B cell (primary cell): Measurements from ENCODE around the gene UHRF2. TPM values are rescaled to one million over a fixed set of nuclear protein-coding genes. Genes with fewer than 3 reads are reported as not detected.

ENCODE experiments used
- ATAC-seq: fragments of 200-7000 bp; cut with Tn5 transposase; one replicate; pipeline ENCODE4 v1.10.0; 2021; ENCODE audit warnings: low read depth, mild to moderate bottlenecking, moderate number of reproducible peaks, moderate library complexity
- CTCF ChIA-PET: fragments of 350-600 bp; sonication (Branson Sonifier 250); formaldehyde crosslinking; loops from one replicate; lab custom pipeline; 2021; ENCODE audit warnings: antibody characterized with exemption, inconsistent platforms; lab: Charles Lee
- POLR2A ChIA-PET: fragments of 350-600 bp; sonication (Branson Sonifier 250); formaldehyde crosslinking; loops from one replicate; lab custom pipeline; 2021; ENCODE audit warnings: antibody characterized with exemption; lab: Charles Lee
- DNase-seq: peaks from one replicate; pipeline ENCODE4 v3.0.0; 2013
- H2AFZ ChIP-seq: 2 replicates; pipeline ENCODE4 v1.6.1; 2012; ENCODE audit warnings: mild to moderate bottlenecking, low read depth, low read length; ENCODE audit not compliant: insufficient read depth, poor library complexity, severe bottlenecking
- H3K27ac ChIP-seq, 2 donors: 1 replicate in 1 of 2; 2 replicates in 1 of 2; pipeline ENCODE4 v1.5.1; 2012 to 2013; ENCODE audit warnings: low read length in 2 of 2, mild to moderate bottlenecking in 2 of 2, moderate library complexity in 1 of 2
- H3K27me3 ChIP-seq, 4 experiments: fragments of 200-600 bp in 1 of 4; sonication (generic) in 1 of 4; replicated peaks in 1 of 4; 1 replicate in 2 of 4; 2 replicates in 2 of 4; pipeline versions ENCODE4 v1.6.1 to v1.7.0; 2013 to 2016; ENCODE audit warnings: low read length in 3 of 4, mild to moderate bottlenecking in 2 of 4, mixed read lengths in 1 of 4, moderate library complexity in 1 of 4; ENCODE audit not compliant: insufficient read depth in 4 of 4, control insufficient read depth in 3 of 4; ENCODE audit errors: control extremely low read depth in 1 of 4
- H3K36me3 ChIP-seq, 2 experiments: replicated peaks in 1 of 2; 1 replicate in 1 of 2; 2 replicates in 1 of 2; pipeline versions ENCODE4 v1.6.1 to v1.7.1; 2013; ENCODE audit warnings: low read length in 1 of 2; ENCODE audit not compliant: insufficient read depth in 2 of 2, control insufficient read depth in 1 of 2; ENCODE audit errors: control extremely low read depth in 1 of 2, extremely low read depth in 1 of 2
- H3K4me1 ChIP-seq, 2 donors: fragments of 200-600 bp in 1 of 2; sonication (generic) in 1 of 2; 1 replicate in 1 of 2; 2 replicates in 1 of 2; pipeline versions ENCODE4 v1.5.1 to v1.6.1; 2013 to 2017; ENCODE audit warnings: low read length in 2 of 2; ENCODE audit not compliant: control insufficient read depth in 2 of 2, insufficient read depth in 2 of 2
- H3K4me2 ChIP-seq: replicated peaks from 2 replicates; pipeline ENCODE3; 2012; ENCODE audit warnings: mild to moderate bottlenecking, low read depth, low read length; ENCODE audit not compliant: poor library complexity, severe bottlenecking
- H3K4me3 ChIP-seq, 5 experiments: fragments of 200-600 bp in 1 of 5; sonication (generic) in 1 of 5; 1 replicate in 3 of 5; 2 replicates in 2 of 5; pipeline versions ENCODE4 v1.5.1 to v1.7.0; 2011 to 2016; ENCODE audit warnings: low read length in 4 of 5, mild to moderate bottlenecking in 4 of 5, low read depth in 2 of 5, control low read depth in 1 of 5, moderate library complexity in 1 of 5; ENCODE audit not compliant: insufficient read depth in 1 of 5; ENCODE audit errors: control extremely low read depth in 1 of 5, extremely low read depth in 1 of 5
- H3K79me2 ChIP-seq: fragments of 200-600 bp; sonication (generic); one replicate; pipeline ENCODE4 v1.6.0; 2016; ENCODE audit warnings: low read length; ENCODE audit not compliant: control insufficient read depth, insufficient read depth
- H3K9ac ChIP-seq: fragments of 200-600 bp; sonication (generic); 2 replicates; pipeline ENCODE4 v1.6.1; 2017; ENCODE audit warnings: mild to moderate bottlenecking, low read length, moderate library complexity
- H3K9me3 ChIP-seq, 3 donors: one replicate each; pipeline versions ENCODE4 v1.6.1 to v1.7.1; 2013; ENCODE audit warnings: low read length in 2 of 3; ENCODE audit not compliant: control insufficient read depth in 2 of 3, insufficient read depth in 1 of 3; ENCODE audit errors: control extremely low read depth in 1 of 3
- H4K20me1 ChIP-seq: 2 replicates; pipeline ENCODE4 v1.6.0; 2012; ENCODE audit warnings: mild to moderate bottlenecking, low read length; ENCODE audit not compliant: insufficient read depth, control insufficient read depth, poor library complexity, severe bottlenecking
- H3K27ac Mint-ChIP-seq: one replicate; pipeline ENCODE4 v1.8.0; 2021; ENCODE audit warnings: mixed read lengths
- H3K27me3 Mint-ChIP-seq: one replicate; pipeline ENCODE4 v1.8.0; 2021; ENCODE audit warnings: mixed read lengths
- H3K4me1 Mint-ChIP-seq: one replicate; pipeline ENCODE4 v1.8.0; 2021; ENCODE audit warnings: mixed read lengths
- H3K4me3 Mint-ChIP-seq: one replicate; pipeline ENCODE4 v1.8.0; 2021; ENCODE audit warnings: mixed read lengths
- H3K9me3 Mint-ChIP-seq: one replicate; pipeline ENCODE4 v1.8.0; 2022; ENCODE audit warnings: mixed read lengths; ENCODE audit not compliant: insufficient read depth
- EZH2 ChIP-seq: IDR thresholded peaks from 2 replicates; pipeline ENCODE4 v1.6.1; 2012; ENCODE audit warnings: borderline replicate concordance, low read depth, mild to moderate bottlenecking, moderate library complexity, low read length; ENCODE audit not compliant: insufficient read depth, poor library complexity, severe bottlenecking
- WGBS: methylation state at CpG from one replicate; pipeline ENCODE4 v1.1.5; 2013; ENCODE audit warnings: missing lambda C conversion rate; ENCODE audit not compliant: insufficient coverage; 5-methylcytosine and 5-hydroxymethylcytosine counted together
- intact Hi-C: fragments of 100-400 bp; cut with micrococcal nuclease; formaldehyde crosslinking; loops from one replicate; pipeline ENCODE4 v1.10.0; 2022
- polyA plus RNA-seq: library from polyadenylated mRNA; depleted of rRNA; stranded (reverse); fragments of >200 nt; gene quantifications from 2 replicates; pipeline ENCODE4 v1.2.3, GENCODE V29; 2012
- total RNA-seq, 2 donors: library from RNA; stranded (reverse); fragments of 120-200 nt in 1 of 2; gene quantifications; 1 replicate in 1 of 2; 2 replicates in 1 of 2; pipeline versions ENCODE4 v1.2.3 to v1.2.4, GENCODE V29; 2013 to 2022
- TF ChIP-seq, protein P1 (sequence below): fragments of 200-600 bp; IDR thresholded peaks from one replicate; pipeline ENCODE4 v1.8.0; 2022; ENCODE audit warnings: antibody characterized with exemption, mild to moderate bottlenecking

Gene UHRF2
- total and polyA plus RNA-seq, 2 donors (not counting 1 experiment from before 2014, with no cell fraction given), result 85.6 to 153 TPM

DNA sequence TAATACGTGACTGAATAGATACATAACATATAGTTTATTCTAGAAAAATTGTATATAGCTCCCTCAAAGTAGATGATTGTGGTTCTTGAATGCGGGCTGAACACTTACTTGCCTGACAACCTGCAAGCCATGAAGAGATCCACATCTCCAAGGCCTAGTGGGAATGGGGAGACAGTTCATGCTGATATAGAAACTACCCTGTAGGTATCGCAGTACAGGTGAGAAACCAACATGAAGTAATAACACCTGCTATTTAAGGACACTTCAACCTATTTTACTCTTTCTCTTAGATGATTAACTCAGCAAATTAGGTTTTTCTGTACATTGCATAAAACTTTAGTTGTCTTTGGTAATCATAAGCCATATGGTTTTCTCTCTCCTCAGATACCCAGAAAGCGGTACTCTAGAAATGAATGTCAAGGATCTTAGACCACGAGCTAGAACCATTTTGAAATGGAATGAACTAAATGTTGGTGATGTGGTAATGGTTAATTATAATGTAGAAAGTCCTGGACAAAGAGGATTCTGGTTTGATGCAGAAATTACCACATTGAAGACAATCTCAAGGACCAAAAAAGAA lies 47.3 kb downstream of the UHRF2 start:
- no peaks in the 10 kb centered on the region for H3K4me1 ChIP-seq
- H3K27me3 ChIP-seq, result no peaks in the 10 kb centered on the region
- no peak overlapping the region for H3K27ac ChIP-seq
- peaks cover 0 to 24% of the 10 kb centered on the region in 2 experiments for H3K36me3 ChIP-seq
- H3K9me3 ChIP-seq, result peaks cover 0 to 4% (median 0%) of the 10 kb centered on the region in 3 donors
- H3K27me3 Mint-ChIP-seq, result no peaks in the 10 kb centered on the region
- peaks cover 72% of the 10 kb centered on the region for H3K79me2 ChIP-seq
- H4K20me1 ChIP-seq, result peaks cover 66% of the 10 kb centered on the region
- CTCF ChIA-PET, result interaction anchor here (1.0 kb wide), 1 partner anchor 11 kb away, joined by 3 read pairs; no protein-coding TSS in a partner anchor
- 83% methylated on average over 1 of the region's 5 CpGs for WGBS
- H3K4me2 ChIP-seq, result no peak overlapping the region
- ATAC-seq (no peak), DNase-seq (no peak)
- no peak for TF ChIP-seq EZH2
- TF ChIP-seq, protein P1, sequence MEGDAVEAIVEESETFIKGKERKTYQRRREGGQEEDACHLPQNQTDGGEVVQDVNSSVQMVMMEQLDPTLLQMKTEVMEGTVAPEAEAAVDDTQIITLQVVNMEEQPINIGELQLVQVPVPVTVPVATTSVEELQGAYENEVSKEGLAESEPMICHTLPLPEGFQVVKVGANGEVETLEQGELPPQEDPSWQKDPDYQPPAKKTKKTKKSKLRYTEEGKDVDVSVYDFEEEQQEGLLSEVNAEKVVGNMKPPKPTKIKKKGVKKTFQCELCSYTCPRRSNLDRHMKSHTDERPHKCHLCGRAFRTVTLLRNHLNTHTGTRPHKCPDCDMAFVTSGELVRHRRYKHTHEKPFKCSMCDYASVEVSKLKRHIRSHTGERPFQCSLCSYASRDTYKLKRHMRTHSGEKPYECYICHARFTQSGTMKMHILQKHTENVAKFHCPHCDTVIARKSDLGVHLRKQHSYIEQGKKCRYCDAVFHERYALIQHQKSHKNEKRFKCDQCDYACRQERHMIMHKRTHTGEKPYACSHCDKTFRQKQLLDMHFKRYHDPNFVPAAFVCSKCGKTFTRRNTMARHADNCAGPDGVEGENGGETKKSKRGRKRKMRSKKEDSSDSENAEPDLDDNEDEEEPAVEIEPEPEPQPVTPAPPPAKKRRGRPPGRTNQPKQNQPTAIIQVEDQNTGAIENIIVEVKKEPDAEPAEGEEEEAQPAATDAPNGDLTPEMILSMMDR, result no peak
- H3K4me1 Mint-ChIP-seq, result peaks cover 22% of the 10 kb centered on the region
- H3K9ac ChIP-seq, result no peak overlapping the region
- POLR2A ChIA-PET, result no interaction called here
- intact Hi-C loops, result no loop called here
- H3K9me3 Mint-ChIP-seq, result peaks cover 5% of the 10 kb centered on the region
- no peak overlapping the region for H3K27ac Mint-ChIP-seq
- H2AFZ ChIP-seq, result no peak overlapping the region
- H3K4me3 Mint-ChIP-seq, result no peak overlapping the region
- H3K4me3 ChIP-seq, result no peak overlapping the region

DNA sequence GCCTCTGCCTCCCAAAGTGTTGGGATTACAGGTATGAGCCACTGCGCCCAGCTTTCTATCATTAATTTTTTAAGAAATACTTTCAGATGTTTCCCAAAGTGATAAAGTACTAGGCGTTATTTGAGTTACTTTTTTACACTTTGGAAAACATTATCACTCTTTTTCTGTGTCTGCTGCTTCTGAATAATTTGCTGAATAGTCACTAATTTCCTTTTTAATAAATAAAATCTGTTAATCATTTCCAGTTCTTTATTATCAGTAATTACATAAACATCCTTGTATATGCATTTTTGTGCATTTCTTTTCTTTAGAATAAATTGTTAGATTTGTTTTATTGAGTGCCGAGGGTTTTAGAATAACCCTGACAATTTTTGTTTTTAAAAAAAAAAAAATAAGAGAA lies 48.6 kb downstream of the UHRF2 start:
- no peak for ATAC-seq
- POLR2A ChIA-PET, result no interaction called here
- H3K9me3 Mint-ChIP-seq, result peaks cover 5% of the 10 kb centered on the region
- H3K9me3 ChIP-seq, result no peaks in the 10 kb centered on the region
- H3K4me1 Mint-ChIP-seq, result peaks cover 13% of the 10 kb centered on the region
- DNase-seq, result no peak
- intact Hi-C loops, result no loop called here
- no peak overlapping the region for H3K4me2 ChIP-seq
- peaks cover 65% of the 10 kb centered on the region for H3K79me2 ChIP-seq
- TF ChIP-seq, protein P1, result no peak
- no peak for TF ChIP-seq EZH2
- no peaks in the 10 kb centered on the region for H3K27me3 Mint-ChIP-seq
- H3K27me3 ChIP-seq, result no peaks in the 10 kb centered on the region
- H3K4me1 ChIP-seq, result no peaks in the 10 kb centered on the region
- H4K20me1 ChIP-seq, result peaks cover 64% of the 10 kb centered on the region
- H3K9ac ChIP-seq, result no peak overlapping the region
- no CpG with 5 or more reads among the region's 3 CpGs for WGBS
- no peak overlapping the region for H3K4me3 ChIP-seq
- no peak overlapping the region for H2AFZ ChIP-seq
- peaks cover 0 to 25% of the 10 kb centered on the region in 2 experiments for H3K36me3 ChIP-seq
- H3K4me3 Mint-ChIP-seq, result no peak overlapping the region
- H3K27ac Mint-ChIP-seq, result no peak overlapping the region
- CTCF ChIA-PET, result no interaction called here
- no peak overlapping the region for H3K27ac ChIP-seq
